Activated CD8-positive, alpha-beta memory T cell treated with anti-CD3 and anti-CD28 coated beads for 24 hours (primary cell): Measurements from ENCODE around the gene TEAD1.

Experiments used
- DNase-seq: peaks from one replicate; pipeline ENCODE4 v3.0.0-alpha.2; 2020

The TEAD1 gene

DNA sequence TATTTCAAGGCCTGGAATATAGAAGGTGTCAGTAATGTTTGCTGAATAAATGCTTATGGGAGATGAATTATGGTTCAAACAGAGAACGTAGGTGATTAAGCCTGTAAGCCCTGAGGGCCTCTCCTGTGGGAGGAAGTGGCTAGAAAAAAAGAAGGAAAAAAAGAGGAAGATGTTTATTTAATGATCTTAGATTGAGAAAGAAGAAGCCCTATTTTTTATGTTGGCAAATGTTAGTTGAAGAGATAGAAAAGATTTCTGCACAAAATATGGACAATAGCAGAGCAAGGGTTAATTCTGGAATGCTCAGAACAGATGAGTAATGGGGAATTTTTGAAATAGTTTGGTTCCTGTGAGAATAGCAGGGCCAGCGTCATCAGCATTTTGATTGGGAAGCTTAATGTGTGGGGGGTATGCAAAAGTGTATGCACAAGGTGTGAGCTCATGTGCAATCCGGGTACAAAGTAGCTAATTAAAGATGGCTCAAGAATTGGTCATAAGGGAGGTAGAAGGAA, 95.7 kb downstream of the TEAD1 start:
- no peak for DNase-seq

DNA sequence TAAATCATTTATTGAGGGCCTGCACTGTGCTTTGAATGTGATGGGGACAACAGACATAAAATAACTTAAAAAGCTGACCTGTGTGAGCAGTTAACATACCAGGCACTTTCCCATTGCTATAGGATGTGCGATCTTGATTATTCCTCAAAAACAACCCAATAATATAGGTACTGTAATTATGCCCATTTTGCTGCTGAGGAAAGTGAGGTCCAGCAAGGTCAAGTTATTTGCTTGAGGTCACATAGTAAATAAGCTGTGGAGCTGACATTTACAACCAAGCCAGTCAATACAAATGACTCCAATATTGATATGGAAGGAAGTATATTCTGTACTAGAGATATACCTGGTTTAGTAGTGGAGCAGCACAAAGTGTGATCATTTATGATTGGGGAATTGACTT, 96.2 kb downstream of the TEAD1 start:
- DNase-seq = no peak

DNA sequence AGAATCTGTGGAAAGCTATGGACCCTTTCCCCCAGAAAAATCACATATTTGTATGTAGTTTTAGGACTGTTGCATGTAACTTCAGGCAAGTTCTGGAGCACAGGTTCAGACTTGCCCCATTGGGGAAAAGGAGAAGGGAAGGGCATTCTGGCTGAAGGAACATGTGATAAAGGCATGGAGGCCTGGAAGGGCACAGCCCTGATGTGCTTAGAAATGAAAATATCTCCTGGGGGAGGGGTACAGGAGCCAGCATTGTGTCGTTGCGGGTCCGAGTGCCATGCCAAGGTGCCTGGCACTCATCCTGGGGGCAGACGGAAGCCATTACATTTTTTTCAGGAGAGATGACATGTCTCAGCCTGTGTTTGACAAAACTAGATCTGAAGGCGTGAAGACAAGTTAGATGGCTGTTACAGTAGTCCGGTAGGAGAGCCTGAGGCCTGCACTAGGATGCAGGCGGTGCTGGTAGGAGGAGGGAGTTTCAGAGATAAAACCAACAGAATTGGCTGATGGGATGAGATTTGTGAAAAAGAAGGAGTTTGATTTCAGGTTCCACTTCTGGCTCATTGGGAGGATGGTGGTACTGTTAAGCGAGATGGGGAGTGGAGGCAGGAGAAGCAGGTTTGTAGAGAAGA, 96.9 kb downstream of the TEAD1 start:
- no peak for DNase-seq

DNA sequence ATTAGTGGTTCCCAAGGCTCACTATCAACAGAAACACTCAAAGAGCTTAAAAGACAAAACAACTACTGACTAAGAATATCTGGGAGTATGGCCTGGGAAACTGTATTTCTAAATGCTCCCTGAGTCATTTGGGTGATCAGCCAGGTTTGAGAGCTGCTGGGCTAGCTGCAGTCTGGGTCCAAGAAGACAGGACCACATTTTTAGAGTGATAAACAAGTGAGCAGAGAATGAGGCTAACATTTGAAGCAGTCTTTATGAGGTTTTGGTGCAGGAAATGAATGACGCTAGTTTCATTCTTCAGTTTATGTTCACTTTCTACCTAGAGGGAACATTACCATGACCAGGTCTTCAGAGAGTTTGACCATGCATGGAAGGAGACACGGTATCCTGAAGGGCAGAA, 97.7 kb downstream of the TEAD1 start:
- no peak for DNase-seq

DNA sequence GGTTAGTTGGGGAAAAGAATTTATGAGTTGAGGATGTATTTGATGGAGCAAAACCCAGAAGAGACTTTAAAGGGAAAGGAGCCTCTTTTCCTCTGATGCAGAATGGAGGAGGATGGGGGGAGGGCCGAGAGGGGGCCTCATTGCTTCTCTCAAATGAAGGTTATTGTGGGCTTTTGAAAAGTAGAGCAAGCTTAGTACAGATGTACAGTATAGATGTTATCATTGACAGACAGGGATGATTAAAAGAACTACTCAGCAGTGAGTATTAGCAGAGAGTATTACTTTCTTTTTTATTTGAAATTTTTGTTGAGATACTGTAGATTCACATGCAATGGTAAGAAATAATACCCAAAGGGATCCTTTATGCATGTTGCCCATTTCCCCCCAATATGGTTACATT, 98.1 kb downstream of the TEAD1 start:
- no peak for DNase-seq

DNA sequence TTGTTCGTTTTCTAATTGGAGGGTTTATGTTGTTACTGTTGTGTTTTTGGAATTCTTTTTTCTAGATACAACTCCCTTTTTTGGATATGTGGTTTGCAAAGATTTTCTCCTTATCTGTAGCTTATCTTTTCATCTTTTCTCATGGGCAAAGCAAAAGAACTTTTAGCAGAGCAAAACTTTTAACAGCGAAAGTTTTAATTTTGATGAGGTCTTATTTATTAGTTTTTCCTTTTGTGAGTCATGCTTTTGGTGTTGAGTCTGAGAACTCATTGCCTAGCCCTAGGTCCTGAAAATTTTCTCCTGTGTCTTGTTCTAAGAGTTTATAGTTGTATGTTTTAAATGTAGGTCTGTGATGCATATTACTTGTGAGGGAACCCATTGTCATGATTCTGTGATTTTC, 99.4 kb downstream of the TEAD1 start:
- no peak for DNase-seq

DNA sequence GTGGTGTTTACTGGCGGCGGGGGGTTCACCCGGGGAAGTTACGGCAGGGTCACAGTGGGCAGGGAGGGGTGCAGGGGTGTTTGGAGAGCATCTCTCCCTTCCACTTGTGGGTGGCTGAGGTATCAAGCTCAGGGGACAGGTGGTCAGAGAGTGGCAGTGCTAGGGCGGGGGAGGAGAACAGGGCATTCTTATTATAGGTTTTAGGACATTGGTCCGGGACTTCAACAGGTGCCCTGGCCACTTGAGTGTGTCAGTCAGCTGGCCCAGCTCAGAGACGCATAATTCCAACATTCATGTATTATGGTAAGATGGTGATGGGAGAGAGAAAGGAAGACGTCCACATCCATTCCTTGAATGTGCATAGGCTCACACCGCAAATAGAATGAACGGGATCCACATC, 101.7 kb downstream of the TEAD1 start:
- no peak for DNase-seq

DNA sequence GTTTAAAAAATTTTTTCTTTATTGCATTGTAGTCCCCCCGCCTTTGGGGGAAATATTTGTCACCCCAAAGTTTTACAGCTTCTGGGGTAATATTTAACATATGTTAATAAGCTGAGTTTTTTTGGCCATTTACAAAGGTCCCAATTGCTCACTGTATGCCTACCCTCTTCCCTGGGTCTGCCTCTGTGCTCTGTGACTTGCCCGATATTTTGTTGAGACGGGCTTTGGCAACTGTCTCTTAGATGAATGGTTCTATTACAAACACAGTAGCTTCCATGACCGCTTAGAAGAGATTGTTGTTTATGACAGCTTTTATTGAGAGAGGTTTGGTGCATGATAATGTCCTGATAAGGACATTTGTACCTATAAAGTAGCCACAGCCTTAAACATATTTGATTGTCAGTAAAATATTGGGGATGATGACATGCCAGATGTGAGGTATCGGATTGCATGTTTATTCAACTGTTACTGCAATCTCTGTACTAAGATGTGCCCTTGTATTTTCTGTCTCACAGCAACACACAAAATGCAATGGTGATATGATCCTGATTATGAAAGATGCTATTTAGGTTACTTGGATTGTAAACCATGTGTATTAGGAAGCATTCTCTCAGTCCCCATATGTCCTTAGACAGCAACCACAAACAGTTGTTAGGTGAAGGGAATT, 103.1 kb downstream of the TEAD1 start:
- DNase-seq = no peak

DNA sequence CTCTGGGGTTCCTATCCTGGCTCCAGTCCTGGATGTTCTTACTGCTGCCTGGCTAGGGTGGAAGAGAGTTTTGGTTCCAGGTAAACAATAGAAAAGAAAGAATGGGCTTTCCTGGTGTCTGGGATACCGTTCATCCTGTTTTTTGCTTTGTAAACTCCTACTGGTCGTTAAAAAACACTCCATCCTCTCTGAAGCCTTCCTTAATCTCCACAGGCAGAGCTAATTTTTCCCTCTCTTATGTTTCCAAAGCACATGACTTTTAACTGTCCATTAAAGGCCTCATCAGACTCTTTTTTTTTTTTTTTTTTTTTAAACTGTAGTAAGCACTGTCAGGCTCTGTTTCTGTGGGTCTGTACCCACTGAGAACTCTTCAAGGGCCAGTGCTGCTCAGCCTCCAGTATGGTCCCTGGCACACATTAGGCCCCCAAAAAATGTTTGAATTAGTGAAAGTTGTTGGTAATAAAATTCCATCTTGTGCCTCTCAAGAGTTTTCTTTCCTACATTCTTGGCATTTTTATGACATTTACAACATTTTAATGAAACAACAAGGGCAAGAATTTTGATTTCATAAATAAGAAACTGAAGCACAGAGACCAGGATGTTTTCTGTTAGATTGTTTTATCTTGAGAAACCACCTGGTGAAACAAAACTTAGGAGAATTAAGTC, 104.2 kb downstream of the TEAD1 start:
- no peak for DNase-seq

DNA sequence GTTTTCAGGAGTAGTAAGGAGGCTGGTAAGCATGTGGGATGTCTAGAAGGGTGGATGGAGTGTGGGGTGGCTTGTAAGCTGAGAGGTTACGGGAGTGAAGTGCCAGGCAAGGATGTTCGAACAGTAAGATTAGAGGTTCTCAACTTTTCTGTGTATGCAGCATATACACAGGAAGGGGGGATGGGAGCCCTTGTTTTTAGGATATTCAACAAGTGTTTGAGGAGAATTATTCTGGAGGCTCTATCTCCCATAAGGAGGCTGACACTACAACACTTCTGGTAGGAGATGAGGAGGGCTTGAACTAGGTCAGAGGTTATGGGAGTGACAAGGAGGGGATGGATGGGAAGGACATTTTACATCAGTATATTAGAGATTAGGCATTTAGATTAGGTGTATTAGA, 109.5 kb downstream of the TEAD1 start:
- DNase-seq = no peak

DNA sequence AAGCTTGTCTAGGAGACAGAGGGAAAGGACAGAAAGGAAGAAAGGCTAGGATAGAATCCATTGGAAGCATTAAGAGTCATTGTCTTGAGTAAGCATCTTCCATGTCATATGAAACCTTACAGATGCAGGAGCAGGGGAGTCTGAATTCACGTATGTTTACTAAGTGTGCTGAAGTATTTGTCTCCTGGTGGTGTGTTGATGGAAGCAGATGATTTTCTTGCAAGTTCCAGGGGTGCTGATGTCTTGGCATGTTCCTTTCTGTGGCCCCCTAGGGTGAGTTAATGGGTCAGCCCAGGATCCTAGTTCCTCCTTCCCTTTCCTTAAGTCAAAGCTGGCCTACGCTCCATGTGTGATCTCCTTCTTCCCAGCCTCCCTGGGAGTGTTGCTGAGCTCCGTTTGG, 110.2 kb downstream of the TEAD1 start:
- no peak for DNase-seq

DNA sequence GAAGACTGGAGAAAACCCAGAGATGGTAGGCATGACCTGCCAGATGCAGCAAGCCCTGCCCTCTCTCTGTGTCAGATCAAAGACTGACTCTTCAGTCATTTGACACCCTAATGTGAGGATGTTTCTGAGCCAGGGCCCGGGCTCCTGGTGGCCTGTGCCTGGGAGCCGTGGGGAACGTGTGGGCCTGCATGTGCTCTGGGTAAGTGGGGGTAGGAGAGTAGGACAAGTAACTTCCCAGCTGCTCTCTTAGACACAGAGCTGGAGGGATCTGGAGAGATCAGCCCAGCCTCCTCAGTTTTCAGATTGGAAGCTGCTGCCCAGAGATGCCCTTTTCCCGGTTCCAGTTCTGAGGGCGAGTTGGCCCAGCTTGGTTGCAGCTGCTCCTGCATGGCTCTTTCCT, 110.8 kb downstream of the TEAD1 start:
- no peak for DNase-seq

DNA sequence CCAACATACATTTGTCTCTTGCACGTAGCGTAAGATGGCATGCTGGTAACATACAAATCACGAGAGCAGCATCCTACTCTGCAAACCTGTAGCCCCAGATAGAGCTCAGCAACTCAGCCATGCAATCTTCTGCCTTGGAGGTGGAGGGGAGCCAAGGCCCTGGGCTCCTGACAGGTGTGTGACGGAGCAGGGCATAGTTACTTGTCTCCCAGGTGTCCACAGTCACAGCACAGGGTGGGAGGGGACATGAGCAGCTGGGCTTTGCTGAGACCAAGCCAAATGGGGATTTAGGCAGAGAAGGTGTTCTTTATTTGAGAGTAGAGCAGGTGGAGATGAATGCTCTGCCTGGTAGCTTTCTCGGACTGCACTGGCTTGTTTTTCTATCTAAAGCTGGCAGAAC, 111.7 kb downstream of the TEAD1 start:
- DNase-seq = no peak

DNA sequence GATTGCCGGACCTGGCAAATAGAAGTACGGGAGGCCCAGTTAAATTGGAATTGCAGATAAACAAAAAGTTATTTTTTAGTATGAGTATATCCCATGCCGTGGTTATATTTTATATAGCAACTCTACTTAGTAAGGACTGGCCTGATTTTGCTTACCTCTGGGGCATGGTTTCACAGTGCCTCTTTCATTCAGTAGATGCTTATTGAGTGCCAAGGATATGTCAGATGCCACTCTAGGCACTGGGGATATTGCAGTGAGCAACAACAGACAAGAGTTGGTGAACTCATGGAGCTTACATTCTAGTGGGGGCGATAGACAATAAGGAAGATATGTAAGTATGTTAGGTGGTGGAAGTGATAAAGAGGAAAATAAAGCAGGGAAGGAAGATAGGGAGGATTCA, 112.2 kb downstream of the TEAD1 start:
- DNase-seq = no peak

DNA sequence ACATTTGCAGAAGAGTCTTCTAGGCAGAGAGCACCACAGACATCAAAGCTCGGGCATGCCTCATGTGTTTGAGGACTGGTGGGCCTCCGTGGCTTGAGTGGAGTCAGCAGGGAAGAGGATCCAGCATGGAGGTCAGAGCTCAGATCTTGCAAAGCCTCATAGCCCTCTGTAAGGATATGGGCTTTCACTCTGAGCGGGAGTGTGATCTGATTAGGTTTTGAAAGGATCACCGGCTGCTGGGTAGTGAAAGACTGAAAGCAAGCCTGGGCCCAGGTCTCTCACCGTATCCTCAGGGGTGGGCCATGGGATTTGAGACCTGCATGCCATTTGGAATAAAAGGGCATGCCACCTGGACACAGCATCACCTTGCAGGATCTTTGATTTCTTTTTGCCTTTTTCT, 112.7 kb downstream of the TEAD1 start:
- DNase-seq = no peak

DNA sequence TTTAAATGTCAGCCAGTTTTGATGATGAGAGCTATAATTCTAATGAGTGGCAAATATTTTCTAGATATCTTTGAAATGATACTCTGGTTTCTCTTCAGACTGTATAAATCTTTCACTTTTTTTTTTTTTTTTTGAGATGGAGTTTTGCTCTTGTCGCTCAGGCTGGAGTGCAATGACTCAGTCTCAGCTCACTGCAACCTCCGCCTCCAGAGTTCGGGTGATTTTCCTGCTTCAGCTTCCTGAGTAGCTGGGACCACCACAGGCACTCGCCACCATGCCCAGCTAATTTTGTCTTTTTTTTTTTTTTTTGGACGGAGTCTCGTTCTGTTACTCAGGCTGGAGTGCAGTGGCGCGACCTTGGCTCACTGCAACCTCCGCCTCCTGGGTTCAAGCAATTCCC, 113.6 kb downstream of the TEAD1 start:
- no peak for DNase-seq

DNA sequence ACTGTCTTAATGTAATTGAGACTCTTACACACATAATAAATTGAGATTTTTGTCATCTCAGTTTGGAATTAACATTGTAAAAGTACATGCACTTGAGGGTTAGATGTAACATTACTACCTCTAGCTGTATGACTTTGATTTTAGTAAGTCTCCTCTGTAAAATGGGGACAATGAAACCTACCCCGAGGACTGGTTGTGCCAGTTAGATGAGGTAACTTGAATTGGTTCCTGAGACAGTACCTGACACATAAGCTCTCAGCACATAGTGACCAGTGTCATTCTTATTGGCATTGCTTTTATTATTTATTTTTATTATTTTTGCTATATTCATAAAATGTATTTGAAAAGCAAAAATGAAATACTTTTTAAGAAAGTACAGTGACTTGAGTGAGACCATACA, 114.8 kb downstream of the TEAD1 start:
- no peak for DNase-seq

DNA sequence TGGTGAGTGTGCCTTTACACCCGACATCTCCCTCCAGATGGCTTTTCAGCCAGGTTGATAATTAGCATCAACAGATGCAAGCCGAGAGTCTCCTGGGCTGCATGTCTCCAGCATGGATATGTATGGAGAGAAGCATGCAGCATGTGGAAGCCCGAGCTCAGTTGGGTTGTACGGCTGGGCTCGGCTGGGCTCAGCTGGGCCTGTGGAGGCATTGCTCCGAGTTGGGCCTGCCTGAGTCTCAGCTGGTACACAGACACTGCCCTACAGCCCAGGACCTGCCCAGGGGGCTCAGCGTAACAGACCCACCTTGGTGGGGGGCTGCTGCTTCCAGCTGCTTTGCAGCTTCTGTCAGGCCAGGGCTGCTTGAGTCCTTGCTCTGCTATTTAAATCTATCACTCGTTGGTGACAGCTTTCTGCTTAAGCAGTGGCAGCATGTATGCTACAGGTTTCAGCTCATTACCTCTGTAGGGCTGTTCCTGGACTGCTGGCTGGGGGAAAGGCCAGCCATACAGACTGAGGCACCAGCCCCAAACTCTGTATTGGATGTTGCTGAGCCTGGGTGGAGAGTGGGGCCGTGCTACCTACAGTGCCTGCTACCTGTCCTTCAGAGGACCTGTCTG, 115.5 kb downstream of the TEAD1 start:
- DNase-seq = no peak

DNA sequence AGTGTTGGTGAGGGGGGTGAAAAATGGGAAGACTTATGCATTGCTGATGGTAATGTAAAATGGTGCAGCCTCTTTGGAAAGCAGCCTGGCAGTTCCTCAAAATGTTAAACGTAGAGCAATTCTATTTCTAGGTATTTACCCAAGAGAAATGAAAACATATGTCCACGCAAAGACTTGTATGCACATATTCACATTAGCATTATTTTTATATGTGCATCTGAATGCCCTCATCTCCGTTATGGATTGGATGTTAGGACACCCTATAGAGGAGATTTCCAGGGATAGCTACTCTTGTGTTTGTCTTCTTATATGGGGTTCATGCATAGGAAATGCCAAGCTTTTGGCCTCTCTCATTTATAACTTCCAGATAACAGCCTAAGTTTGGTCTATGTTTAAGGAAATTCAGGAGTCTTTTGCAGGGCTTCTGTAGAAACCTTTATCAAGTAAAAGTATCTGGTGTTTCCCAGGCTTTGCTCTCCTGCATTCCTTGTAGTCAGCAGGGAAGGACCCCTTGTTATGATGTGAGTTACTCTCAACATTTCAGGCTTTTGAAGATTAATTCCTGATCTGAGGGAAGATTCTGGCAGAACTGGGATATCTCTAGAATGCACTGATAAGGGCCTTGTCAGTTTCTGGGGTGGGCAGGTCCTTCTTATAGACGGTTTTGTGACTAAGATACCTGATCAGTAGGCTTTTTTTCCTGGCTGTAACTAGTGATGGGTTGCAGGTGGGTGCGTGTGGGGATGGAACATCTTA, 116.8 kb downstream of the TEAD1 start:
- DNase-seq = no peak

DNA sequence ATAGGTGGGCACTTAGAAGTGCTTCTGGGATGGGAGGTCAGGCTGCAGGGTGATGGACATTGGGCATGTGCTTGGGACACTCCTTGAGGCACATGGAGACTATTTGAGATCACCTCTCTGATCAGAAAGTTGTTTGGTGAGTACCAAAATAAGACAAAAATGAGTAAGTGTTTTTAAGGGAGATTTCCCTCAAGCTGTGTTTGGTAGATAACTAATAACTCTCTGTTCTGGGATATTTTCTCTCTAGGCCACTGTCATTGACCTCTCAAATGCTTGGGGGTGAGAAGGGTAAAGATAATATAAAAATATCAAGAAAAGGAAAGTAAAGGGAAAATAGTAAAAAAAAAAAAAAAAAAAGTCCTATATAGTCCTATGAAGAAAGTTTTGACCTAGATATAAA, 117.8 kb downstream of the TEAD1 start:
- no peak for DNase-seq

DNA sequence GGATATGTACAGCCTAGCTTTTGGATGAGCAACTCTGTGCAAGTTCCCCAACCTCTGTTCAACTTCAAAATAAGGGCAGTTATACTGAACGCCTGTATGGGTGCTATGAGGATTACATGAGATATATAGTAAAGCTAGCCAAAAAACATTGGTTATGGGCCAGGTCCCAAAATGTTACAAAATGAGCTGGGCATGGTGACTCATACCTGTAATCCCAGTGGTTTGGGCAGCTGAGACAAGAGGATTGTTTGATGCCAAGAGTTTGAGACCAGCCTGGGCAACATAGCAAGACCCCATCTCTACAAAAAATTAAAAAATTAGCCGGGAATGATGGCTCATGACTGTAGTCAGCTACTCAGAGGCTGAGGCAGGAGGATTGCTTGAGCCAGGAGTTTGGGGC, 118.4 kb downstream of the TEAD1 start:
- no peak for DNase-seq

DNA sequence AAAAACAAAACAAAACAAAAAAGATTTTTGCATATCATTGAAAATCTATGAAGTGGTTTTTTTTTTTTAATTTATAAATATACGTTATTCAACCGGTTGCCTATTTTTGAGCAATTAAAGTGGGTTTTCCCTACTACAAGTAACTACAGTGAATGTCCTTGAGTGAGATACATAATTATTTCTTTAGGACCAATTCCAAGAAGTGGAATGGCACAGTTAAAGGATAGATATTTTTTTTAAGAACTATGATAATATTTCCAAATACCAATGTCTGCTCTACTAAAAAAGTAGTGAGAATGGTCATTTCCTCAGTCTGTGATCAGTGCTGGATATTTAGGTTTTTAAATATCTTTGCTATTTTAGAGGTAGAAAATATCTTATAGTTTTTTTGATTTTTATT, 118.8 kb downstream of the TEAD1 start:
- no peak for DNase-seq

DNA sequence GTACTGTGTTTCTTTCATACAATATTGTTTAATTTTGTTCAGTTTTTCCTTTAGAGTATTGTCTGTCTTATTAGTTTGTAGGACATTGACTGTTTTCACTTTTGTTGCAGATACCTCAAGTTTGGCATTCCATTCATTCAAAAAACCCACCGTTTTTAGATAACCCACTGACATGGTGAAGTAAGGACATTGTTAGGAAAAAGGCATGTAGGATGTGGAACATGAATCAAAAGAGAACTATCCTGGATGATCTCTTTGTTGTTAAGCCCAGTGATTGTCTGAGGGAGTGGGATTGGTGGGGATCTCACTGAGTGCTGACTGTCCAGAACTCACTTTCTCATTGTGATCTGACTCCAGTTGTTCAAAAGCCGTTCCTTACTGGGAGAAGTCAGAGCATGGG, 119.3 kb downstream of the TEAD1 start:
- no peak for DNase-seq
